Measurements from ENCODE around the gene NPTX2.

NPTX2 gene

DNA sequence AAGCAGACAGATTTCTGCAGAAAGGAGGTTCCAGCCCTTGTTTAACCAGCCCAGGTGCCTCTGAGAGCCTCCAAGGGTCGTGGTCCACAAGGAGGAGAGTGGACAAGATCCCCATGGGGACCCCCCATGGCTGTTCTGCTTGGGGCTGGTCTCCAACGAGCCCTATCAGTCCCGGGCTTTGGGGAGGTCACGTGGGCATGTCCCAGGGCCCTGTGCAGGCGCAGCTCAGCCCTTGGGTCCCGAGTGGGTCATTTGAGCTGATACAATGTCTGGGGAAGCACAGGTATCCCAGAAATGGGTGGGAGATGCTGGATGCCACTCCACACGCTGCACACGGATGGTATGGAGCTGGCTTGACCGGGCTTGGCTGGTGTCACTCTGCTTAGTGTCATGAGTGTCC, 57.8 kb downstream of the NPTX2 start:
- TF ChIP-seq FEZF1 (tag by site-specific recombination; IDR thresholded peaks at IDR 0.05) (no peak), ZNF292 (tag by site-specific recombination; IDR thresholded peaks at IDR 0.05; ENCODE audit: borderline replicate concordance, low read depth) (no peak), ZNF239 (tag by site-specific recombination; IDR thresholded peaks at IDR 0.05) (no peak), ZNF274 (IDR thresholded peaks at IDR 0.05; ENCODE audit: low read length) (no peak), ZNF274 (tag by site-specific recombination; IDR thresholded peaks at IDR 0.05; ENCODE audit: borderline replicate concordance) (no peak), ZNF114 (tag by site-specific recombination; IDR thresholded peaks at IDR 0.05) (no peak), ZNF16 (tag by site-specific recombination; IDR thresholded peaks at IDR 0.05; ENCODE audit: low read depth) (no peak), ZNF391 (tag by site-specific recombination; IDR thresholded peaks at IDR 0.05; ENCODE audit: borderline replicate concordance, low read depth) (no peak), ZNF660 (tag by site-specific recombination; IDR thresholded peaks at IDR 0.05) (no peak), GLI2 (tag by site-specific recombination; IDR thresholded peaks at IDR 0.05; ENCODE audit: borderline replicate concordance, low read depth) (no peak), ZBTB7A (tag by site-specific recombination; IDR thresholded peaks at IDR 0.05; ENCODE audit: low read depth) (no peak), ZSCAN30 (tag by site-specific recombination; IDR thresholded peaks at IDR 0.05) (no peak), HOXA7 (CRISPR knock-in tag; IDR thresholded peaks at IDR 0.05; ENCODE audit: borderline replicate concordance) (no peak), ZNF473 (tag by site-specific recombination; IDR thresholded peaks at IDR 0.05) (no peak), REPIN1 (tag by site-specific recombination; IDR thresholded peaks at IDR 0.05; ENCODE audit: low read depth) (no peak)
- TF ChIP-seq, protein P1, sequence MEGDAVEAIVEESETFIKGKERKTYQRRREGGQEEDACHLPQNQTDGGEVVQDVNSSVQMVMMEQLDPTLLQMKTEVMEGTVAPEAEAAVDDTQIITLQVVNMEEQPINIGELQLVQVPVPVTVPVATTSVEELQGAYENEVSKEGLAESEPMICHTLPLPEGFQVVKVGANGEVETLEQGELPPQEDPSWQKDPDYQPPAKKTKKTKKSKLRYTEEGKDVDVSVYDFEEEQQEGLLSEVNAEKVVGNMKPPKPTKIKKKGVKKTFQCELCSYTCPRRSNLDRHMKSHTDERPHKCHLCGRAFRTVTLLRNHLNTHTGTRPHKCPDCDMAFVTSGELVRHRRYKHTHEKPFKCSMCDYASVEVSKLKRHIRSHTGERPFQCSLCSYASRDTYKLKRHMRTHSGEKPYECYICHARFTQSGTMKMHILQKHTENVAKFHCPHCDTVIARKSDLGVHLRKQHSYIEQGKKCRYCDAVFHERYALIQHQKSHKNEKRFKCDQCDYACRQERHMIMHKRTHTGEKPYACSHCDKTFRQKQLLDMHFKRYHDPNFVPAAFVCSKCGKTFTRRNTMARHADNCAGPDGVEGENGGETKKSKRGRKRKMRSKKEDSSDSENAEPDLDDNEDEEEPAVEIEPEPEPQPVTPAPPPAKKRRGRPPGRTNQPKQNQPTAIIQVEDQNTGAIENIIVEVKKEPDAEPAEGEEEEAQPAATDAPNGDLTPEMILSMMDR (tag by site-specific recombination; IDR thresholded peaks at IDR 0.05) = no peak
- TF ChIP-seq, protein P2, sequence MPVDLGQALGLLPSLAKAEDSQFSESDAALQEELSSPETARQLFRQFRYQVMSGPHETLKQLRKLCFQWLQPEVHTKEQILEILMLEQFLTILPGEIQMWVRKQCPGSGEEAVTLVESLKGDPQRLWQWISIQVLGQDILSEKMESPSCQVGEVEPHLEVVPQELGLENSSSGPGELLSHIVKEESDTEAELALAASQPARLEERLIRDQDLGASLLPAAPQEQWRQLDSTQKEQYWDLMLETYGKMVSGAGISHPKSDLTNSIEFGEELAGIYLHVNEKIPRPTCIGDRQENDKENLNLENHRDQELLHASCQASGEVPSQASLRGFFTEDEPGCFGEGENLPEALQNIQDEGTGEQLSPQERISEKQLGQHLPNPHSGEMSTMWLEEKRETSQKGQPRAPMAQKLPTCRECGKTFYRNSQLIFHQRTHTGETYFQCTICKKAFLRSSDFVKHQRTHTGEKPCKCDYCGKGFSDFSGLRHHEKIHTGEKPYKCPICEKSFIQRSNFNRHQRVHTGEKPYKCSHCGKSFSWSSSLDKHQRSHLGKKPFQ (tag by site-specific recombination; IDR thresholded peaks at IDR 0.05) = no peak
- Histone ChIP-seq H3K27ac (ENCODE audit: extremely low read depth, low read depth, low read length) (no peak overlapping the region), H3K4me3 (ENCODE audit: low read depth, low read length) (no peak overlapping the region), H3K4me1 (ENCODE audit: control insufficient read depth, insufficient read depth, low read length) (no peaks in the 10 kb centered on the region), H3K36me3 (ENCODE audit: control insufficient read depth in 2 of 2, insufficient read depth in 1 of 2, low read length in 2 of 2) (no peaks in the 10 kb centered on the region), H3K9me3 (ENCODE audit: control insufficient read depth, insufficient read depth, low read depth, low read length) (no peaks in the 10 kb centered on the region)
- POLR2A ChIA-PET = no interaction called here
- CTCF ChIA-PET = no interaction called here

DNA sequence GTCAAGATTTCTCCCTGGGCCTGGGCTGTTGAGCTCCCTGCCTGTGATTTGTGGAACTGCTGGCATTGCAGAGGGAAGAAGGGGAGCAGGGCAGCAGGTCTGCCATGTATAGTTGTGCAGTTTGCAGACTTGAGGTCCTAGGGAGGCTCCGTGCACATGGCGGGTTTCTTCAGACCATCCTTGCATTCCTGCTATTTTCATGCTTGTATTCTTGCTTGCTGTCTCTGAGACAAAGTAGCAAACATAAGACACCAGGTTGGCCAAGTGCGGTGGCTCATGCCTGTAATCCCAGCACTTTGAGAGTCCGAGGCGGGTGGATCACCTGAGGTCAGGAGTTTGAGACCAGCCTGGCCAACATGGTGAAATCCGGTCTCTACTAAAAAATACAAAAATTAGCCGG, 61.1 kb downstream of the NPTX2 start:
- H3K27ac ChIP-seq (ENCODE audit: extremely low read depth, low read depth, low read length) = no peak overlapping the region
- ChIA-PET POLR2A (no interaction called here), CTCF (interaction anchor here (0.6 kb wide), 1 partner anchor 1499 kb away, joined by 4 read pairs; no protein-coding TSS in a partner anchor)
- H3K9me3 ChIP-seq (ENCODE audit: control insufficient read depth, insufficient read depth, low read depth, low read length) = no peaks in the 10 kb centered on the region
- H3K4me1 ChIP-seq (ENCODE audit: control insufficient read depth, insufficient read depth, low read length) = no peaks in the 10 kb centered on the region
- H3K36me3 ChIP-seq (ENCODE audit: control insufficient read depth in 2 of 2, insufficient read depth in 1 of 2, low read length in 2 of 2) = no peaks in the 10 kb centered on the region
- no peak overlapping the region for H3K4me3 ChIP-seq (ENCODE audit: low read depth, low read length)
- TF ChIP-seq ZNF169 (tag by site-specific recombination; IDR thresholded peaks at IDR 0.05) = no peak
- TF ChIP-seq ZNF792 (tag by site-specific recombination; IDR thresholded peaks at IDR 0.05) = no peak
- TF ChIP-seq ZNF350 (tag by site-specific recombination; IDR thresholded peaks at IDR 0.05) = no peak
- no peak for TF ChIP-seq ZNF175 (tag by site-specific recombination; IDR thresholded peaks at IDR 0.05)
- TF ChIP-seq, protein P3, sequence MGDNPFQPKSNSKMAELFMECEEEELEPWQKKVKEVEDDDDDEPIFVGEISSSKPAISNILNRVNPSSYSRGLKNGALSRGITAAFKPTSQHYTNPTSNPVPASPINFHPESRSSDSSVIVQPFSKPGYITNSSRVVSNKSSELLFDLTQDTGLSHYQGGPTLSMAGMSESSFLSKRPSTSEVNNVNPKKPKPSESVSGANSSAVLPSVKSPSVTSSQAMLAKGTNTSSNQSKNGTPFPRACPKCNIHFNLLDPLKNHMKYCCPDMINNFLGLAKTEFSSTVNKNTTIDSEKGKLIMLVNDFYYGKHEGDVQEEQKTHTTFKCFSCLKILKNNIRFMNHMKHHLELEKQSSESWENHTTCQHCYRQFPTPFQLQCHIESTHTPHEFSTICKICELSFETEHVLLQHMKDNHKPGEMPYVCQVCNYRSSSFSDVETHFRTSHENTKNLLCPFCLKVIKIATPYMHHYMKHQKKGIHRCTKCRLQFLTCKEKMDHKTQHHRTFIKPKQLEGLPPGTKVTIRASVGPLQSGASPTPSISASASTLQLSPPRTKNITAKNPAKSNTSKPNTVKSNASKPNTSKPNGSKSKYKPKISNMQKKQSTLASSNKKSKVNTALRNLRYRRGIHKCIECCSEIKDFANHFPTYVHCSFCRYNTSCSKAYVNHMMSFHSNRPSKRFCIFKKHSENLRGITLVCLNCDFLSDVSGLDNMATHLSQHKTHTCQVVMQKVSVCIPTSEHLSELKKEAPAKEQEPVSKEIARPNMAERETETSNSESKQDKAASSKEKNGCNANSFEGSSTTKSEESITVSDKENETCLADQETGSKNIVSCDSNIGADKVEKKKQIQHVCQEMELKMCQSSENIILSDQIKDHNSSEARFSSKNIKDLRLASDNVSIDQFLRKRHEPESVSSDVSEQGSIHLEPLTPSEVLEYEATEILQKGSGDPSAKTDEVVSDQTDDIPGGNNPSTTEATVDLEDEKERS (tag by site-specific recombination; IDR thresholded peaks at IDR 0.05) = no peak
- TF ChIP-seq, protein P4, sequence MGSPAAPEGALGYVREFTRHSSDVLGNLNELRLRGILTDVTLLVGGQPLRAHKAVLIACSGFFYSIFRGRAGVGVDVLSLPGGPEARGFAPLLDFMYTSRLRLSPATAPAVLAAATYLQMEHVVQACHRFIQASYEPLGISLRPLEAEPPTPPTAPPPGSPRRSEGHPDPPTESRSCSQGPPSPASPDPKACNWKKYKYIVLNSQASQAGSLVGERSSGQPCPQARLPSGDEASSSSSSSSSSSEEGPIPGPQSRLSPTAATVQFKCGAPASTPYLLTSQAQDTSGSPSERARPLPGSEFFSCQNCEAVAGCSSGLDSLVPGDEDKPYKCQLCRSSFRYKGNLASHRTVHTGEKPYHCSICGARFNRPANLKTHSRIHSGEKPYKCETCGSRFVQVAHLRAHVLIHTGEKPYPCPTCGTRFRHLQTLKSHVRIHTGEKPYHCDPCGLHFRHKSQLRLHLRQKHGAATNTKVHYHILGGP (tag by site-specific recombination; IDR thresholded peaks at IDR 0.05) = no peak
- TF ChIP-seq ZNF701 (tag by site-specific recombination; IDR thresholded peaks at IDR 0.05) = no peak
- TF ChIP-seq, protein P1 (tag by site-specific recombination; IDR thresholded peaks at IDR 0.05) = no peak
- TF ChIP-seq HOXC10 (CRISPR knock-in tag; IDR thresholded peaks at IDR 0.05) = no peak
- no peak for TF ChIP-seq ZNF121 (tag by site-specific recombination; IDR thresholded peaks at IDR 0.05)

Data from HEK293 (cell line).